ENCODE data around the gene NAPB.

DNA sequence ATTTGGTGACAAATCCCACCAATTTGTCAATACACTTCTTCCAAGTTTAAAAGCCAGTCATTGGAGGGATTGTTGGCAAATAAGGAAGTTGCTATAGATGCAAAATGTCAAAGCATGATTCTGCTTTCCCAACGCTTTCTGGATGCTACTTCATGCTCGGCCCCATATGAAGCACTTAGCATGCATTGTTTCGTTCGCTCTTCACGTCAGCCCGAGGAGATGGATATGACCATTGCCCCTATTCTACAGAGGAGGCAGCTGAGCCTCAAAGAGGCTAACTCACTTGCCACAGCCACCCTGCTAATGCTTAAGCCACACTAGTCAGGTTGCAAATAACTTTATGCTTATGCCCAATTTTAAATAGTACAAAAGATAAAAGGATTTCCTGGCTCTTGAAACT lies 73.5 kb downstream of the NAPB start:
- TF ChIP-seq, protein P1, sequence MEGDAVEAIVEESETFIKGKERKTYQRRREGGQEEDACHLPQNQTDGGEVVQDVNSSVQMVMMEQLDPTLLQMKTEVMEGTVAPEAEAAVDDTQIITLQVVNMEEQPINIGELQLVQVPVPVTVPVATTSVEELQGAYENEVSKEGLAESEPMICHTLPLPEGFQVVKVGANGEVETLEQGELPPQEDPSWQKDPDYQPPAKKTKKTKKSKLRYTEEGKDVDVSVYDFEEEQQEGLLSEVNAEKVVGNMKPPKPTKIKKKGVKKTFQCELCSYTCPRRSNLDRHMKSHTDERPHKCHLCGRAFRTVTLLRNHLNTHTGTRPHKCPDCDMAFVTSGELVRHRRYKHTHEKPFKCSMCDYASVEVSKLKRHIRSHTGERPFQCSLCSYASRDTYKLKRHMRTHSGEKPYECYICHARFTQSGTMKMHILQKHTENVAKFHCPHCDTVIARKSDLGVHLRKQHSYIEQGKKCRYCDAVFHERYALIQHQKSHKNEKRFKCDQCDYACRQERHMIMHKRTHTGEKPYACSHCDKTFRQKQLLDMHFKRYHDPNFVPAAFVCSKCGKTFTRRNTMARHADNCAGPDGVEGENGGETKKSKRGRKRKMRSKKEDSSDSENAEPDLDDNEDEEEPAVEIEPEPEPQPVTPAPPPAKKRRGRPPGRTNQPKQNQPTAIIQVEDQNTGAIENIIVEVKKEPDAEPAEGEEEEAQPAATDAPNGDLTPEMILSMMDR (IDR thresholded peaks at IDR 0.05; ENCODE audit: insufficient read depth, low read depth, low read length), result no peak
- TF ChIP-seq EZH2 (IDR thresholded peaks at IDR 0.05; ENCODE audit: insufficient read depth, low read length), result no peak

All from astrocyte (in vitro differentiated cells and primary cell).